Measurements from ENCODE around the gene OR11H7. TPM values are rescaled to one million over a fixed set of nuclear protein-coding genes. Genes with fewer than 3 reads are reported as not detected.

The OR11H7 gene
- total RNA-seq, 1 donor from 2014 or later: not detected

Other genes starting within 250 kb of the OR11H7 start
- gene OR4Q2, start 226.8 kb upstream of the OR11H7 start, total RNA-seq: not detected in 2 replicates
- gene OR4K14, start 209.7 kb upstream of the OR11H7 start, total RNA-seq: not detected in 2 replicates
- gene OR4K13, start 192.9 kb upstream of the OR11H7 start, total RNA-seq: not detected in 2 replicates
- gene OR4L1, start 168.9 kb upstream of the OR11H7 start, total RNA-seq: not detected in 2 replicates
- not detected in 2 replicates for gene OR4K17, start 118.2 kb upstream of the OR11H7 start, total RNA-seq
- gene OR4N5, start 90.2 kb upstream of the OR11H7 start, total RNA-seq: not detected in 2 replicates
- not detected in 2 replicates for gene OR11G2, start 38.1 kb upstream of the OR11H7 start, total RNA-seq
- gene OR11H6, start 5.3 kb upstream of the OR11H7 start, total RNA-seq: not detected in 2 replicates
- not detected in 2 replicates for gene OR11H4, start 10.3 kb downstream of the OR11H7 start, total RNA-seq
- gene TTC5, start 77.0 kb downstream of the OR11H7 start, total RNA-seq: 30.4 and 31.2 TPM in 2 replicates
- 44.0 and 46.8 TPM in 2 replicates for gene CCNB1IP1, start 104.3 kb downstream of the OR11H7 start, total RNA-seq
- 31.2 and 31.5 TPM in 2 replicates for gene PARP2, start 114.7 kb downstream of the OR11H7 start, total RNA-seq
- gene TEP1, start 184.5 kb downstream of the OR11H7 start, total RNA-seq: 32.7 and 33.6 TPM in 2 replicates
- gene KLHL33, start 207.2 kb downstream of the OR11H7 start, total RNA-seq: 0.07 TPM in 1 of 2 replicates, not detected in the other
- 66.0 and 66.5 TPM in 2 replicates for gene OSGEP, start 225.8 kb downstream of the OR11H7 start, total RNA-seq
- gene APEX1, start 226.2 kb downstream of the OR11H7 start, total RNA-seq: 217 and 228 TPM in 2 replicates
- gene PIP4P1, start 232.5 kb downstream of the OR11H7 start, total RNA-seq: 28.2 and 33.7 TPM in 2 replicates
- 133 and 137 TPM in 2 replicates for gene PNP, start 240.4 kb downstream of the OR11H7 start, total RNA-seq